IPS-NIHi11 (cell line): ENCODE measurements around the gene RNF26.

ENCODE experiments used
- DNase-seq: peaks from one replicate; pipeline ENCODE4 v3.0.0; 2012; ENCODE audit warnings: mixed read lengths, low spot score

Gene RNF26

GRCh38 chr11:119355091-119355843 lies 20.9 kb downstream of the RNF26 start:
- DNase-seq, result no peak

DNA sequence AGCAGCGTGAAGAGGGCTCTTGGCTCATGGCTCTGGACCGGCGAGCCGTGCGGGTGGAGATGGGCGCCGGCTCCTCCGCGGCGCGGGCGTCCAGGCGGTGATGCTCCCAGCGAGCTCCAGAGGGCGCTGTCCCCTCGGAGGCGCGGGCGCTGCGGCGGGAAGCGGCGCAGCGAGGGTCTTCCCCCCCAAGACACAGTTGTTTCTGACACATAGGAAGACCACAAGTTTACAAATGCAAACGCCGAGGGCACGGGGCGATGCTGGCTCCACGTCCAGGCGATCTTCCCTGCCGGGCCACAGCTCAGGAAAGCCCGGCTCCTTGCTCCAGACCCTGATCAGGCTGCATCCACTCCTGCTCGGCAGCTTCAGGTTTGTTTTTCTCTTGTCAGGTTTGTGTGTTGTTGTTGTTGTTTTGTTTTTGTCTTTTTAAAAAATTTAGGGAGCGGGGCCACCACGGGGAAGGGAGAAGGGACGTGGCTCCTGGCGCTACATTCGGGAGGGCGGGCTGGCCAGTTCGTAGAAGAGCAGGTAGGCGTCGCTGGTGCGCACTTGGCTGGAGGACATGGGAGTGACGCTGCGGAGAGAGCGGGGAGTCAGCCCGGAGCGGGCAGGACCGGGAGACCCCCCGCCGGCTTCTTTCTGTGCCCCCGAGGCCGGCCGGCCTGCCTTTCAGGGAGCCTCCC lies 22.2 kb downstream of the RNF26 start:
- peak; percentile 94 for DNase-seq

- no peak for DNase-seq
Measured at GRCh38 chr11:119357074-119357473, 22.7 kb downstream of the RNF26 start.

- no peak for DNase-seq
Measured at GRCh38 chr11:119359365-119360214, 25.3 kb downstream of the RNF26 start.

GRCh38 chr11:119361056-119361787 lies 26.9 kb downstream of the RNF26 start:
- DNase-seq, result no peak

DNA sequence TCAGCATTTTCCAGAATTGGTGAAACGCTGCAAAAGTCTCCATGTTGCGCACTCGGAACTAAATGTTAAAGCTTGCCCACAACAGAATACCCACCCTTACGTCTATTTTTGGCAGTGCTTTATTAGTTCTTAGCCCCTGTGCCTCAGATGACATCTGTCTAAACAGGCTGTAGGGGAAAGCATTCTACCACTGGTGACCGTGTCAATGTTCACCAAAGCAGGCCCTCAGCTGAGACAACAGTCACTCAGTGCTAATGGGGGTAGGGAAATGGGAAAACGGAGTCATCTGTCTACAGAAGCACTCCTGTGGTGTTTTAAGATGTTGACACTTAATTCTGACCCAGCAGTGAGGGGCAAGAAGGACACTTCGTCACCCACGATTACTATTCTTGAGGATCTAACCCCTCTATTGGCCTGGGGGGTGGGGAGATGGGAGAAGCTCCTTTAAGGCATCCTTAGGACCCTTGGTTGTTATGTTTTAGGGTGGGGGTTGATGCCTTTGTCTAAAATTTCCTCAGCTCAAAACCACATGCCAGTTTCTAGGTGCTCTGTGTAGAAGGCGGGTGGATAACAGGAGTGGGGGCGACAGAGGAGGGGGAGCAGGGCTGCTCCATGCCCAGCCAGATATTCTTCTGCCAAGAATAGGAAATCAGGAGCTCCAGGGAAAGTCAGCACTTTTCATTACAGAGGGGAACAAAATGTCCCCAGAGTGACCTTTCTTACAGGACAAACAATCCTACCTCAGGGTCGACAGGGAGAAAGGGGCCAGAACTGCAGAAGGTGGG lies 27.8 kb downstream of the RNF26 start:
- DNase-seq, result no peak

- no peak for DNase-seq
Measured at GRCh38 chr11:119362741-119363080, 28.4 kb downstream of the RNF26 start.

- no peak for DNase-seq
Measured at GRCh38 chr11:119363081-119363850, 28.9 kb downstream of the RNF26 start.

GRCh38 chr11:119363851-119364590 lies 29.7 kb downstream of the RNF26 start:
- peak; percentile 94 for DNase-seq

- no peak for DNase-seq
Measured at GRCh38 chr11:119365071-119365591, 30.8 kb downstream of the RNF26 start.

DNA sequence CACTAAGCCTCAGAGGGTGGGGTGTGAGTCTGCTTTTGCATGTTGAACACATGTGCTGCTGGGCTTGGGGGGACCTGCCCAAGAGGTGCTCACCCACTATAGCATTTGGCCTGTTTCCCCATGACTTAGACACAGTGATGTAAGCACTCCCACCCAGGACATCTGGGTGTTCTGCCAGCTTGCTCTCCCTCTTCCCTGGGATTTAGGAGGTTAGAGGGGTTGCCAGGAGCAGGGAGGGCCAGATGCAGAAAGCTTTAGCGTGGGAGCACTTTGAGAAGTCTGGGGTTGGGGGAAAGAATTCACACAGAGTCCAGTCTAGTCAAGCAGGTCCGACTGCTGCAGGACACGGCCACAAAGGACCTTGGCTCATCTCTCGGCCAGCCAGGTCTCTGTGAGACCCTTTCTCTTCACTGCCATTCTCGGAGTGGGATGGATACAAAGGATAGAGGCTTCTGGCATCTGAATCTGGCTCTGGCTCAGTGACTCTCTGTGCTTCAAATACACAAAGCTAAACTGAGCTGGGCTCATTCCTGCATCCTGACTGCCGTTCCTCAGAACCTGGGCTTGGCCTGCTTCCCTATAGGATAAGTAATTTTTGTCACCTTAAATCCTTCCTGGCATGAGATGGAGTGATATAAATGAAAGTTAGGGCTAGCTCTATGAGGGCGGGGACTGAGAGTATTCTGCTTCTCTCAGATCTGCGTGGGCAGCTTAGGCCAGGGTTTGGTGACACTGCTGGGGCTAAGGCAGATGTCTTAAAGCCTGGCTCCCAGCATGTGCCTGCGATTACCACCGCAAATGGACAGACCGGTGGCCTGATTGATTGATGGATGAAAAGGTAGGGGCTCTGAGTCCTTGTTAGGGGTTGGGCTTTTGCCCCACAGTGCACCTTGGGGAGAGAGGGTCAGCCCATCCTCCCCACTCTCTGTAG lies 32.6 kb downstream of the RNF26 start:
- no peak for DNase-seq

- no peak for DNase-seq
Measured at GRCh38 chr11:119367661-119368120, 33.4 kb downstream of the RNF26 start.

DNA sequence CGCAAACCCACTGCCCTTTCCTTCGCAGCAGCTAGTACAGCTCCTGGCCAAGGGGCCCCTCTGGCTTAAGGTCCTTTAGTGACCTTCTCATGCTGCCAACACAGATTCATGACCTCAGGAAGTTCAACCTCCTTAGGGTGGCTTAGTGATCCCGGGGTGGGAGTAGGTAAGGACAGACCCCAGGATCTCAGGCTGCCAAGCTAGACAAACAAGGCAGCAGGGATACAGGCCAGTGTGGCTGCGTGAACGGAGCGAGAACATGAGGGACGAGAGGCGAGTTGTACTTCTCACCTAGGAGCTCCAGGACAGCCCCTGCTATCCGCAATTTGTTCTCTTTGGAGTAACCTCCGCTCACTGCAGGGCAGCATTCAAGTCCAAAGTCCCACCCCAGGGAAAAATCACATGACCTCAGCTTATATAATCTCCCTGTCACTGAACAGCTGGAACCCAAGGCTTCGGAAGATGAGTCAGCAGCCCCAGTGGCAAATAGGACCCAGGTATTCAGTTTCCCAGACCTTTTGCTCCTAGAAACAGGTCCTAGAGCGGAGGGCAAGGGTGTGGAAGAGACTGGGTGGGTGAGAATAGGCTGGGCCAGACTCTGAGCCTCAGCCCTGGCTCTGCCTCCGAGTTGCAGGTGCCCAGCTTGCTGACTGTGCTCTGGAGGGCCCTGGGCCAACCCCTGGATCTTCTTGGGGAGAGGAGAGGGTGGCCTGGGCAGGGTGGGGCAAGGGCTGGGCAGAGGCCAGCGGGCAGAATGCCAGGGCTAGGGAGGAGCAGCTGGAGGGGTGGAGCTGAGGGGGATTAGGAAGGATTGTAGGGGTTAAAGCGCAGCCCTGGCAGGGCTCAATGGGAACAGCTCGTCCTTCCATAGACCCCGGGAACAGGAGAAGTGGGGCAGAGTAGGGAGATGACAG lies 34.1 kb downstream of the RNF26 start:
- DNase-seq, result no peak

DNA sequence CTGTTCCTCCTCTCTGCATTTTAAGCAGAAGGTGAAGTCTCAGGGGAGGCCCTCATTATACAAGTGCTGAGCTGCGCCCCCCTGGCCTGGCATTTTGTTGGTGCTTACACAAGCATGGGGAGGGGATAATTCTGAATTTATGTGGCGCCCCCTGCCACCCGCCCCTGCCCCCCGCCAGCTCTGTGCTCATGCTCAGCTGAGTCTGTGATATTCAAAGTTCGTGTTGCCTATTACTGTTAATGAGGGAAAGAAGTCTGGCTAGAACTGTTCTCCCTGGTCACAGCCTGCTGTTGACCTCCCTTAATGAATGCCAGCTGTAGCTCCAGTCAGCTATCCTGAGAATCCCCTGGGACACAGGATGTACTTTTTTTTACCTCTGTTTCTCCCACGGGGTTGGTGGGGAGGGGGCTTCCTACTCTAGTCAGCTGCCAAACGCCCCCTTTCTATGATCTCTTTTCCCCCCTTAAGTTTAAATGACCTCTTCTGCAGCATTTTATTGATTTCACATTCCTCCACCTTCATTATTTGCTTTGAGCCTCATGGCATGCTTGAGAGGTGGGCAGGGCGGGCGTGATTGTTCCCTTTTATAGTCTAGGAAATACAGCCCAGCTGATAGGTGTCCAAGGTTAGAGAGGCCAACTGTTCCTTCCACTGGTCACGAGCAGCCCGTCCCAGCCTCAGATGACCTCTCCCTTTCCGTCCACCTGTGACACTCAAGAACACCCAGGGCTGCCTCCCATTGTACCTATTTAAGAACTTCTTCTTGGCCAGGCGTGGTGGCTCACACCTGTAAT lies 35.0 kb downstream of the RNF26 start:
- DNase-seq, result no peak

- DNase-seq, result no peak
Measured at GRCh38 chr11:119370486-119371046, 36.2 kb downstream of the RNF26 start.

DNA sequence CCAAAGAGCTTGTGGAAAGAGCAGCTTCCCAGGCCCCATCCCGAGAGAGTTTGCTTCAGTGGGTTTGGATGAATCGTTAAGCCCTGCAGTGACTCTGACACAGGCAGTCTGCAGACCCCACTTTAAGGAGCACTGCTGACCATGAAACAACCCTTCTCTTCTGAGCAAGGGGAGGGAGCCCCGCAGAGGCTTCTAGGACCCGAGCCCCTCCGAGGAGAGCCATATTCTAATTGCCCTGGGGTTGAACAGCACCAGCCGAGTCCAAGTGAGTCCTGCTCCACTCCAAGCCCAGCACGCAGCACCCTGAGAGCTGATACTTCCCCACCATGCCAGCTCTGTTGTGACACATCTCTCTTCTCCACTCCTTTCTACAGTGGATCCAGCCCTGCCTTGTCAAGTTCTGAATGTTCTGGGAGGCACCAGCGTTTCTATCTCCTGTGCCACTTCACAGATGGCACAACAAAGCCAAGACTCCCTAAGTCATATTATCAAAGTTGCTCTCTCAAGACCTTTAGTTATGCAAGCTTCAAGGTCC lies 36.8 kb downstream of the RNF26 start:
- DNase-seq, result no peak
